ENCODE data around the gene RDX. TPM values are rescaled to one million over a fixed set of nuclear protein-coding genes. Genes with fewer than 3 reads are reported as not detected.
"Not testable (repeated sequence)": the region's sequence is repeated elsewhere in the genome, so short reads cannot be mapped to it uniquely, and the experiment has no call there.

Gene RDX
- total RNA-seq, 1 donor from 2014 or later: 83.6 TPM

DNA sequence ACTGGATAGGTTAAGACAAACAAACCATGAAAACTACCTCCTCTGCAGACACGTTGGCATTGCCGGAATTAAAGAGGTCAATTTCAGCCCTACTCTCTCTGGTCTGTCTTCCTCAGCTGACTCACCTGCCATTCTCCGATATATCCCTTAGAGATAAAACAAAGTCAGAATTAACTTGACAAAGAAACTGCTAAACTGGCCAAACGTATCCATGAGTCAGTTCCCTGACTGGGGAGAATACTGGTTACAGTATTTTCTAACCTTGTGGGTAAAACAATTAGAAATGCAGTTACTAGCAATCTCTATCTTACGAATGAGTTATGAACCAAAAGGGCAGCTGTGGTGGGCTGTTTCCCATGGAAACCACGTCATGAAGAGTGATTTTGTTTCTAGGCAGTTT, 96.2 kb downstream of the RDX start:
- no peak for DNase-seq (ENCODE audit: low spot score)

DNA sequence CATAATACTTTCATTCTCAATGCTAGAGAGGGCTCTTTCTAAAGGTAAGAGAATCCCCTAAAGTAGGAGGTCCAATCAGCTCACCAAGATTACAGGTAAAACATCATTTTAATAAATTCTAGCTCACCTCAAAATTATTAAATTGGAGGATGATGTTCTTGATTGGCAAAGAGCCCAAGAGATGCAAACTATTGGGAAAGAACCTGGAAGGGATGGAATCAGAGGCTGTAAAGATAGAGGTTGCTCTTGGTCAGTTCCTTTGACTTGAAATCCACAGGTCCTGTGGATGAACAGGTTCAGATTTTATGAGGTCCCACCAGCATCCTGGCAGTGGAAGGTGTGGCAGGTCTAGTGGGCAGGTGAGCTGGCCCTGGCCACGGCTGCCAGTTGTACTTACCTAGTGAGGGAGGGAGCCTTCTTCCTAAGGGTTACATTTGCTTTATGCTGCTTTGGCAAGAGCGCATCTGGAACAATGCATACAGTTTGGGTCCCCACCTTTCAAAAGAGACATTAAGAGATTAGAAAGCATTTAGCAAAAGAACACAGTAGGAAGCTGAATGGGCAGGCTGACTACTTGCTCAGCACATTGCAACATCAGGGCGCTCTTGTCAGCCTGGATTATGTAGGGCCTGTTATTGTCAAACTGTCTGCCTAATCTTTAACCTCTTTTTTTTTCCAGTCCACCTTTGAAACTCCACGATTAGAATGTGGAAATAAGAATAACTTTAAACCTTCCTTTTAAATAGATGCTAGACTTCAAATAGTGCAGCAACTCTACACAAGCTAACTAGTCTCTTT, 97.0 kb downstream of the RDX start:
- no peak for DNase-seq (ENCODE audit: low spot score)

DNA sequence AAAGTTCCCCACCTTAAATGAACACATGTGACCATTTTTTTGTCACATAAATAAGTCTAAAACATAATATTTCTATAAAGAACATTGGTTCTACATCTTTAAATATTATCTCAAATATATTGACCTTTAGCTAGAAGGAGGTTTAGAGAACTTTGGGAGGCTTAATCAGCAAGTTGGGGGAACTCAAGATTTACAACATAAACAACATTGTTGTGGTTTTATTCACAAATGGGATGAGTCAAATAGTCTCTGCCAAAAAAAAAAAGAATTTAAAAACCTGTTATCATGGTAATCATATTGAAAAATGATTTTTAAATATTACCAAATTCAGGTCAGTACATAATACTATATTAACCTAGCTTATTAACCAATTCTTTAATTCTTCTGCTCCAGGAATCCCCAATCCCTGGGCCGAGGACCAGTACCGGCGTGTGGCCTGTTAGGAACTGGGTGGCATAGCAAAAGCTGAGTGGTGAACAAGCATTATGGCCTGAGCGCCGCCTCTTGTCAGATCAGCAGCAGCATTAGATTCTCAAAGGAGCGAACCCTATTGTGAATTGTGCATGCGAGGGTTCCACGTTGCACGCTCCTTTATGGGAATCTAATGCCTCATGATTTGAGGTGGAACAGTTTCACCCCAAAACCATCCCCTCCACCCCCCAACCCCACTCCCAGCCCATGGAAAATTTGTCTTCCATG, 98.2 kb downstream of the RDX start:
- DNase-seq (ENCODE audit: low spot score): no peak

DNA sequence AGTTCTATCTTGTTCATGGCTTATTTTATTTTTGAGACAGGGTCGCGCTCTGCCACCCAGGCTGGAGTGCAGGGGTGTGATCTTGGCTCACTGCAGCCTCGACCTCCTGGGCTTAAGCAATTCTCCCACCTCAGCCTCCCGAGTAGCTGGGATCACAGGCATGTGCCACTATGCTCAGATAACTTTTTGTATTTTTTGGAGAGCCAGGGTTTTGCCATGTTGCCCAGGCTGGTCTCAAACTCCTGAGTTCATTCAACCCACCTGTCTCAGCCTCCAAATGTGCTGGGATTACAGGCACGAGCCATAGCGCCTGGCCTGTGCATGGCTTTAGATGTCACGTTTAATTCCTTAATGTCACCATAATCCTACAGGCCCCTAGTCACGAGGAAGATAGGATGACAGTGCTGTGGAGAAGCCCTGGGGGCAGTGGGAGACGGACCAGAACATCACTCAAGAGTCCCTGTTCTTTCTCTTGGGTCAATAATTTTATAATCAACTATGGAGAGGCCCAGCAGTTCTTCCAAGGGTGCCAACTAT, 99.5 kb downstream of the RDX start:
- no peak for DNase-seq (ENCODE audit: low spot score)

DNA sequence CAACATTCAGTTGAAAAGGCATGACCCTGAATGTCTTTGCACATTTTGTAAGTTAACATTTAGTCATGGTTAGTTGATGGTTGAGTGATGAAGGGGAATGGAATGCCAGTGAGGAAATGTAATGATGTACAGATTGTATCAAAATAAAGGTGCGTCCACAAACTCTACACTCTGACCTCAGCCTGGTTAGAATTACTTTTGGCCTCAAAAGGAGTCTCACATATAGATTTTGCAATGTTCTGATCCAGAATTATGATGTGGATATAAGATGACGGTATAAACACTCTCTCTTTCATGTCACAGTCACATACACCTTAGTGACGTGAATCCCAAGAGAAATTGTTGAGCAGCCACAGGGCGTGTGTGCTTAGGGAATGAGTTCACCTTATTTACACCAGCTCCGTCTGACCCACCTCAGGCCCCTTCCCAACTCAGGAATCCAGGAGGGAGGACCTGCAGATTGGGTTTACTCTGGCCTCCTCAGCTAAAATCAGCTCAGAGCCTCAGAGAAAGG, 100.1 kb downstream of the RDX start:
- no peak for DNase-seq (ENCODE audit: low spot score)

DNA sequence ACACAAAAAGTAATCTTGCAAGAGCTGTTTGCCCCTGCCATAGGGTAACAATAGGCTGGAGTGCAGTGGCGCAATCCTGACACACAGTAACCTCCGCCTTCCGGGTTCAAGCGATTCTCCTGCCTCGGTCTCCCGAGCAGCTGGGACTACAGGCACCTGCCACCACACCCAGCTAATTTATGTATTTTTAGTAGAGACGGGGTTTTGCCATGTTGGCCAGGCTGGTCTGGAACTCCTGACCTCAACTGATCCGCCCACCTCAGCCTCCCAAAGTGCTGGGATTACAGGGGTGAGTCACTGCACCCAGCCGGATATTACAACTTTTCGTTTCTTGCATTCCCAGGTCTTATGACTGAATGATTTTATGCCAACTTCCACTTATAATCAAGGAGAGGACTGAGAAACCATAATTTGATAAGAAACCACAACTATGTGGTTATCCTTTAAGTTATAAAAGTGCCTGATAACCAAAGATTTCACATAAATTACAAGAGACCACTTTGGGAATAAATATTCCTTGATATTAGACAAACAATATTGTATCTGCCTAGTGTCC, 102.1 kb downstream of the RDX start:
- not testable (repeated sequence) for DNase-seq (ENCODE audit: low spot score)

DNA sequence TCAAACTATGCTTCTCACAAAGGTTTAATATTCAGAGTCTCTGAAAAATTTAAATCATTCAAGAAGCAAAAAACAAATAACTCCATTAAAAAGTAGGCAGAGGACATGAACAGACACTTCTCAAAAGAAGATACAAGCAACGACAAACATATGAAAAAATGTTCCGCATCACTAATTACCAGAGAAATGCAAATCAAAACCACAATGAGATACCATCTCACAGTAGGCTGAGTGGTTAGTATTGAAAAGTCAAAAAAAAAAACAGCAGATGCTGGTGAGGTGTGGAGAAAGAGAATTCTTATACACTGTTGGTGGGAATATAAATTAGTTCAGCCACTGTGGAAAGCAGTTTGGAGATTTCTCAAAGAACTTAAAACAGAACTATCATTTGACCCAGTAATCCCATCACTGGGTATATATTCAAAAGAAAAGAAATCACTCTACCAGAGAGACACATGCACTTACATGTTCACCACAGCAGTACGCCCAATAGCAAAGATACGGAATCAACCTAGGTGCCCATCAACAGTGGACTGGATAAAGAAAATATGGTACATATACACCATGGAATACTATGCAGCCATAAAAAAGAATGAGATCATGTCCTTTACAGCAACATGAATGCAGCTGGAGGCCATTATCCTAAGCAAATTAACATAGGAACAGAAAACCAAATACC, 103.7 kb downstream of the RDX start:
- DNase-seq (ENCODE audit: low spot score): not testable (repeated sequence)

DNA sequence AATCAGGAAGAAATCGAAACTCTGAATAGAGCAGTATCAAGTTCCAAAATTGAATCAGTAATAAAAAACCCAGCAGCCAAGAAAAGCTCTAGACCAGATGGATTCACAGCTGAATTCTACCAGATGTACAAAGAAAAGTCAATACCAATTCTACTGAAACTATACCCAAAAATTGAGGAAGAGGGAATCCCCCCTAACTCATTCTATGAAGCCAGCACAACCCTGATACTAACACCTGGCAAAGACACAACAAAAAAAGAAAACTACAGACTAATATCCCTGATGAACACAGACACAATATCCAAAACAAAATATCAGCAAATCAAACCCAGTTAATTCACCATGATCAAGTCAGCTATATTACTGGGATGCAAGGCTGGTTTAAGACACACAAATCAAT, 105.5 kb downstream of the RDX start:
- DNase-seq (ENCODE audit: low spot score): no peak

DNA sequence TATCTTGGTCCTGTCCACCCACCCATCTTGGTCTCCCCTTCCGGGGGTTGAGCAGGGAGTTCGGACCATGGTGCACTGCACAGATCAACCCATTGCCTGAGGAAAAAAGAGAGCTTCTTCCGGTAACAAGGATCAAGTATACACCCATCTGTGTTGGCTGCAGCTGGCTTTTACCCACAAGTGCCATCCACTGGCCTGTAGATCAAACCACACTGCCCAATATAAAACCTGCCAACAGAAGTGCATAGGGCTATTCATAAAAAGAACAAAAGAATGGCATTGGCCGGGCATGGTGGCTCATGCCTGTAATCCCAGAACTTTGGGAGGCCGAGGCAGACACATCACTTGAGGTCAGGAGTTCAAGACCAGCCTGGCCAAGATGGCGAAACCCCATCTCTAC, 108.7 kb downstream of the RDX start:
- DNase-seq (ENCODE audit: low spot score): no peak

DNA sequence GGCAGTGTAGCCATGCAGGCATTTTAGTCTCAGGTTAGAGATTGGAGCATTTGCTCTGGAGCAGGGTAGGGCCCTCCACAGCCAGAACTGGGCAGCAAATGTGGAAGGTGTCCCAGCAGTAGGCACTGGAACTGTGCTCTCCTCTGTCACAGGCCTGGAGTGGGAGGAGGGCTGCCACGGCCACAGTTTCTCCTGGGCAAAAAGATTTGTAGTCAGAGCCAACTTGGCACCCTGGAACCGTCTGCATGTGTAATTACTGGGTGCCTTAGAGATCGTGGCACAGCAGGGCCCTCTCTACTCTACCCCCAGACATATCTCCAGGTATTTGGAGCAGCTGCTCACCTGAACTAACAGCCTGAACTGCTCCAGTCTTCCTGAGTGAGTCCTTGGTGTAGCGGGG, 109.5 kb downstream of the RDX start:
- no peak for DNase-seq (ENCODE audit: low spot score)

DNA sequence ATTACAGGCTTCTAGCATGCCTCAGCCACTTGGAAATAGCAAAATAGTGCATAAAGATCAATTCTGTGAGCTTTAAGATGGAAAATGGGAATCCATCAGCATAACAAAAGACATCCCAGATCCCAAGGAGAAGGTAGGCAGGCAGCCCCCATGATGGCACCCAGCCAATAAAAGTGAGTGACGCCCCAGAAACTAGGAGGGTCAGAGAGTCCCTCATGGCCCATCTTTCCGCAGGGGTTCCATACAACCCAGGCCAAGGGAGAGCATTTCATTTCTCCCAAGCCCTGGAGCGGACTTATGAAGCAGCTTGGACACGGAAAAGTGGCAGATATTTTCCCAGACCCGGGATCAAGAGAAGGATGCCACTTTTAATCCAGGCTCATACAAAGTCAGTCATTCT, 110.0 kb downstream of the RDX start:
- no peak for DNase-seq (ENCODE audit: low spot score)

DNA sequence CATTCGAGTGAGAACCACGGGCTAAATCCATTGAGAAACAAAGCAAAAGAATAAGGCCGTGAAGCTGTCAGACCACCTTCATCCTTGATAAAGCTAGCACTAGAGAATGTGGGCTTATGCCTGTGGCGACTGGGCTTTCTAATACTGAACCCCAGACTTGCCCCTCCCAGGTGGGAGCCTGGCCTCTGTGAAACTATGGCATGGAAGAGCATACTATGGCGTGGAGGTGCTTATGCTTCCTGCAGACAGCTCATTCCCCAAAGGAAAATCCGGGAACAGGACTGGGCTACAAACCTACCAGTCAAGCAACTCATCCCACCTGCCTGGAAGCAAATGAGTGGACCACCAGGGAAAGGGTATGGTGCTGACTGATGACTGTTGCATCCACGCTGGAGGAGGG, 110.8 kb downstream of the RDX start:
- no peak for DNase-seq (ENCODE audit: low spot score)

DNA sequence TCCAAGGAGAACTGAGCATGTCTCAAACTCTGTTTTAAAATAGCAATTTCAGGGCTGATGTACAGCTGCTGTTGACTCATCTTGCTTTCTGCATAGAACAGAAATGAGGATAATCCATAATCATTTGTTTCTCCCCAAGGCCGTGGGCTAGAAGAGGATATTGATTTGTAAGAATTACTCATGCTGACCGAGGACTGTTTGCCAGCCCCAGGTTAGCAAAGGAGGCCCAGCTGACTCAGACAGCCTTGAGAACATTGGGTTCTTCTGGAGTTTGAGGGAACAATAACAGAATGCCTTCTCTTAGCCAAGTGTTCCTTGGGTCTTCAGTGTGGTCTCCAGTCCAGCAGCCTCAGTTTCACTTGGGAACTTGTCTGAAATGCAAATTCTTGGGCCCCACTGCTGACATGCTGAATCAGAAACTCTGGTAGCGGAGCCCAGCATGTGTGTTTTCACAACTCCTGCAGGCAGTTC, 111.3 kb downstream of the RDX start:
- DNase-seq (ENCODE audit: low spot score): peak; percentile 56

DNA sequence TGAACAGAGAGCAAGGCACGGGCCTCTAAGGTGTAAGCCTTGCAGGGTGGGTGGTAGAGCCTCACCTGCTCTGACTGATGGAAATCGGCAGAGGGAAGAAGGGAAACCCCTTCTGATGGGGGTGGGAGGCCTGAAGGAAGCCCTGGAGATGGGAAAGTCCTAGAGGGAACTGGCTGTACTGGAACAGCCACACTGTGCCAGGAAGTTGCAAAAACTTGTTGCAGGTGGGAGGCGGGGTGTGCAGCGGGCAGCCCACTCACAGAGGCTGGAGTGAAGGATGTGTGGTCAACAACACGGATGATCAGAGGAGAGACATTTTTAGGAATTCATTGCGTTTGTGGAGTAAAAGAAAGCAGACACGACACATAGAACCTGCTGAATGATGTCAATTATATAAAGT, 112.0 kb downstream of the RDX start:
- no peak for DNase-seq (ENCODE audit: low spot score)

DNA sequence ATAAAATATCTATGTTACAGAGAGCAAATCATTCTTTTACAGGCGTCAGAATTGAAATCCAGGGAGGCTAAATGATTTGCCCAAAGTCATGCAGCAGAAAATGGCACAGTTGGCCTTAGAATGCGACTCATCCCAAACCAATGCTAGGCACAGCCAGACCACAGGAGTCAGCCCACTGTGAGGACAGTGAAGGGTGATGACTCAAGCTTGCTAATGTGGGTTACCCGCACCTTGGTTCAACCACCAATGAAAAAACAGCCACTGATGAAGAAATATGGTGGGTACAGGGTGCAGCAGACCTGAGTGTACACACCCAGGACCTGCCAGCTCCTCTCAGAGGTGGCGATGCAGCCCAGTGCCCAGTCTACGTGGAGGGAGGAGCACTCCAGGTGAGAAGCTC, 113.5 kb downstream of the RDX start:
- no peak for DNase-seq (ENCODE audit: low spot score)

DNA sequence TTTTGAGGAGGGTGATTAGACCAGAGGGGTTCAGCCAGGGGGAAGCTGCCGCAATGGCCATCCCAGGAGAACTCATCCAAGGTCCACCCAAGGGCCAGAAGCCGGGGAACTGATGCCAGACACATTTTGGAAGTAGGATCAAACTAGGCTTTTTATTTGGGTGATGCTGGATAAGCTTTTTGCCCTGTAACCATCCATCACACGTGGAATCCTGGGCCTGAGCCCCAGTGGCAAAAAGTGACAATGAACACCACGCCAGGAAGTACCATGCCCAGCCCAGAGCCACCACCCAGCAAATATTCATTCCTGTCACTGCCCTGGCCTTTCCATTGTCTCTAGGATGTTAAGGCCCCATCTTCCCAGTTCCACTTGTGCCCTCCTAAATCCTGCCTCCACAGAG, 117.3 kb downstream of the RDX start:
- no peak for DNase-seq (ENCODE audit: low spot score)

DNA sequence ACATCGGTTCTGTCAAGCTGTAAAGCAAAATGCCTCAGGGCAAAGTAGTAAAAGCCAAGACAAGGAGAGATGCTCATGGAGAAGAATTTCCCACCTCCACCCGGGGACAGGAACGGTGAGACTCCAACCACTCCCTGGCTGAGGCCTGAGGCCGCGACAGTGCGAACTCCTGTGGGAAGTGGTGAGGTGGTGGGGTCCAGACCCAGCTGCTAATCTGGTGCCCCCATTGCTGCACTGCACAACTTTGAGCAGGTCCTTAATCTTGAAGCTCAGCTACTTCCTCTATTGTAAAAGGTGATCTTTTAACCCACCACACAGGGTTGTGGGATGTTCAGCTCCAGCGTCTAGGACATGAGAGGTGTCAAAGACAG, 119.3 kb downstream of the RDX start:
- DNase-seq (ENCODE audit: low spot score): no peak

DNA sequence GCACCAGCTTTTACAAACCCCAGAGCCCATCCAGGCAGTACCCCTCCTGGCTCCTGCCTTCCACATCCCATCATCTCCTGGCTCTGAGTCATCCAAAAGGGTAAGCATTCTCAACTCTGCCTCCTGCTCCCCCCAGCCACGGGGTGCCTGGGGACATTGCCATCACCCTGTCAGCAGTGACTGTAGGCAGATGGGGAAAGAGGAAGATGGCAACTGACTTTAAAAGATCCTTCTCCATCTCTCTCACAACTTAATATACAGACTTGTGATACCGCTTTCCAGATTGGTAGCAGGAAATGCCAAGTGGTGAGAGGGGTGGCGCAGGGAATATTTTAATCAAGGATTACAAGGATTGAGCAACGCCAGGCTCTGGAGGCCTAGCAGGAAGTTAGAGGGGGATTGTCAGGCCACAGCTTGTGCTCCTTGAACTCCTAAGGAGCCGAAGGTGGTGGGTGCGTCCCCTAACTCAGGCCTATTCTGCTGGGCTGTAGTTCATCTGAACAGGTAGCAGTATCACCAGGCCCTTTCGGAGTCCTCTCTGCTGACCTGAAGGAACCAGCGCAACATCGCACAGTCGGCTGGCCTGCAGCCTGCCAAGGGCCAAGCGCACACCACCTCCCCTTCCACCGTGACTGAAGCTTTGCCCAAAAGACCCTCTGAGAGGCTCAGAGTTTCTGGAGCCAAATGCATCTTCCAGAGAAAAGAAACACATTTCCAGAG, 119.9 kb downstream of the RDX start:
- DNase-seq (ENCODE audit: low spot score): no peak

DNA sequence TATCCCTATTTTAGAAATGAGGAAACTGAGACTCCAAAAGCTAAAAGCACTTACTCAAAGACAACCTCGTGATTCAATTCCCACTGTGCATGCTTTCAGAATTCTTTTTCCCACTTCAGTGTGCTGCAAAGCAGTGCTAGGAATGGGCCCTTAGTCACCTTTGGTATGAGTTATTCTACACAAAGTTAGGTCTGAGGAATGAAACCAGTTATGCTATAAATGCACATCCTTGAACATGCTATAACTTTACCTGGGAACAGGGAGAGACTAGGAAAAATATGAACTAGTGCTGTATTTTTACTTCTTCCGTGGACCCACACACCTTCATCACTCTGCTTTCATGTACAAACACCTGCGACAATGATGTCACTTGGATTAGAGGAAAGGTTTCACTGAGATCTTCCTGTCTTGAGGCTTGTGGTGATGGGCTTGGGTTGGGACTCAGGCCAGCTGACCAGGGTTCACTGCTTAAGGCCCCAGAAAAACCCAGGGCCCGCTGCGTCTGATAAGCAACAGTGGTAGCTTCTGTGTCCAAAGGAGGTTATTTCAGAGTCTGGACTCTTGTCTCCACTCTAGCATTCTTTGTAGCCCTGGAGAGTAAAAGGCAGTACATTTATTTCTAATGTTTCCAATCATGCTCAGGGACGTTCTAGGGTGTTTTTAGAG, 121.6 kb downstream of the RDX start:
- DNase-seq (ENCODE audit: low spot score): no peak

DNA sequence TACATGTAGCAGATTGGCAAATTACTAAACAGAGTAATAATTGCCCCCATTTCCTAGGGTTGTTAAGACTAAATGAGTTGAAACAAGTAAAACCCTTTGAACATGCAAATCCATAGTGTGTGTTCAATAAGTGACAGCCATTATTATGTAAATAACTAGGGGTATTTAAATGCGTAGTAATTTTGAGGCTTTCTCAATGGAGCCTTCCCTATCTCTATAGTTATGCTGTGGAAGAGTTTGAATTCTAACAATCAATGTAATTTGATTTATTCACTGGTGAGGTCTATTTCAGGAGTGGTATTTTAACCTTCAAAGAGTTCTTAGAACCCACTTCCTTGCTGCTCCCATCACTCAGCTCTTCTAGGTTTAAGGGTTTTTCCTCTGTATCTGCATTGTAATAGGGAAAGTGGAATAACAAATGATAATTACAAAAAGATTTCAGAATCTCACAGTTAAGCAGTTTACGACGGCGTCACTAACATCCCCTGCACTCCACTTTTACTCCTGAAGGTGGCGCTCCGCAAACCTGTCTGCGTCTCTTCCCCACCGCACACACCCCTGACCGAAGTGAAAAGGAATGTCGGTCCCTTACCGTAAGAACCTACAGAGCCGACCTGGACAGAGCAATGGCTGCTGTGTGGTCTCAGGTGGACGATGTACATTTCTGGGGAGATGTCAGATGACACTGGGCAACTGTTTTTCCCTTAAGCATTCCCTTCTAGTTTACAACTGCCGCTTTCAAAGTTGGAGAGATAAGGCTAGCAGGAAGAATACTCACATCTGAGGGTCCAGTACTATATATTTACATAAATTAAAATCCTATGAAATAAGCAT, 122.4 kb downstream of the RDX start:
- peak; percentile 70 for DNase-seq (ENCODE audit: low spot score)
